ENCODE measurements around the gene OR13C4. TPM values are rescaled to one million over a fixed set of nuclear protein-coding genes. Genes with fewer than 3 reads are reported as not detected.
"Not testable (repeated sequence)": the region's sequence is repeated elsewhere in the genome, so short reads cannot be mapped to it uniquely, and the experiment has no call there.

The OR13C4 gene
- not detected in 2 replicates for total RNA-seq (2014; rRNA removed; shearing (Covaris generic); ENCODE audit: low replicate concordance)

DNA sequence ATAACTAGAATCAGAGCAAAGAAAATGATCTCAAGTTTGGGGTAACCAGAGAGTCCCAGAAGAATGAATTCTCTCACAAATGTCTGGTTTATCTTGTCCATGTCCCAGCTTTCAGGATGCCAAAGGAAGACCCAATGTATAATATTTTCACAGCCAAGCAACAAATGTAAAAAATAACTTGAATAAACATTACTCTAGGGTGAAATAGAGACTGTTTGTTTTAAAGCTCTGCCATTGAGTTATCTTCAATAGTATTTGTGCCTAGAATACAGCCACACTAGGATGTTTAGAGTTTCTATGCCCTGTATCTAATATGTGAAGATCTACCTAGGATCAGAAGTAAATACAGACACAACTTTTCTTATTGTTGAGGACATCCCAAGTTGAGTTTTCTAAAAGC is at the start of gene OR13C4:
OR13C4 (minus strand) TSS at position 101 of the 400 bp plus-strand sequence; CDS start at position 101, 0 bp downstream.
- in situ Hi-C loops (cut with HindIII; ENCODE audit: low pct_unique_long_range_greater_than_20kb, low sequenced_read_pairs): no loop called here
- no peak for DNase-seq (ENCODE audit: low read depth)

DNA sequence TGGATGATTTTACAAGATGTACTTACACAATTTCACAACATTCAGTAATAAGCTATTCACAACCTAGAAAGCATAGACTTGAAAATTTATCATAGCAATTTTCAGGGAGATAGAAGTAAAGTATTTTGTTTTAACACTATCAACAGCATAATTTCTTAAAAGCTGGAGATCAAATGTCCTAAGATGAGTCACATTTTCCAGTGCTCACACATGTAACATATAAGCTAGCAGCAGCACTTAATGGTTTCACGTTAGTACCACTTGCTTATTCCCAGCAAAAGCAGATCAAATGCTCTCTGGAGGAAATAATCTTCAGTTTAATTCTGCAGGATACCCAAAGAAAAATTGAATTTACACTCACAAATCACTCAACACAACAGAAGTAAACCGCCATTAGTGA is 48.4 kb upstream of the OR13C4 start:
- in situ Hi-C loops (cut with HindIII; ENCODE audit: low pct_unique_long_range_greater_than_20kb, low sequenced_read_pairs): no loop called here
- no peak for DNase-seq (ENCODE audit: low read depth)

DNA sequence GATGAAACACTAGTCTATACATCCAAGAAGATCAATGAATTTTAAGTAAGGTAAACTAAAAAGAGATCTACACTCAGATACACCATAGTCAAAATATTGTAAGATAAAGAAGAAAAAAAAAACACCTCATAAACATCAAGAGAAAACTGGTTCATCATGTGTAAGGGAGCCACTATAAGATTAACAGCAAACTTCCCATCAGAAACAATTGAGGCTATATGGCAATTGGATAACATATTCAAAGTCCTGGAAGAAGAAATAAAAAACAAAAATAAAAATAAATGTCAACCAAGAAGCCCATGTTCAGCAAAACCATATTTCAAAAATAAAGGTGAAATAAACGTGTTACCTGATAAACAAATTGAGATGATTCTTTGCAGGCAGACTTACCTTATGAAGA is 45.6 kb upstream of the OR13C4 start:
- in situ Hi-C loops (cut with HindIII; ENCODE audit: low pct_unique_long_range_greater_than_20kb, low sequenced_read_pairs): no loop called here
- no peak for DNase-seq (ENCODE audit: low read depth)

DNA sequence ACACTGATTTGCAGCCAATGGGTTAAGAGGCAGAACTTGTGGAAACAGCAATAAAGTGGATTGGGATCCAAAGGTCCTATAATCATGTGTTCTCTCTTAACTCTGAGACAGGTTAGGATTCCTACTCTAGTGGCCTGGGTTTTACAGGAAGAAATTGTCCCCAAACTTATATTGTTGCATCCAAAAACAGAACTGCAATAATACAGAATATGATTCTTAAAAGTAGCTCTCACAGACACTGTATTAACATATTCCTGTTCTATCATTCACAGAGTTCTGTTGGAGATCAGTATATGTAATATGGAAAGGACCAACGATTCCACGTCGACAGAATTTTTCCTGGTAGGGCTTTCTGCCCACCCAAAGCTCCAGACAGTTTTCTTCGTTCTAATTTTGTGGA is 41.9 kb upstream of the OR13C4 start, which contains the start of gene OR13C8:
OR13C8 (plus strand) TSS at position 301 of the 400 bp plus-strand sequence; CDS start at position 301, 0 bp downstream.
- DNase-seq (ENCODE audit: low read depth): no peak
- in situ Hi-C loops (cut with HindIII; ENCODE audit: low pct_unique_long_range_greater_than_20kb, low sequenced_read_pairs): no loop called here

DNA sequence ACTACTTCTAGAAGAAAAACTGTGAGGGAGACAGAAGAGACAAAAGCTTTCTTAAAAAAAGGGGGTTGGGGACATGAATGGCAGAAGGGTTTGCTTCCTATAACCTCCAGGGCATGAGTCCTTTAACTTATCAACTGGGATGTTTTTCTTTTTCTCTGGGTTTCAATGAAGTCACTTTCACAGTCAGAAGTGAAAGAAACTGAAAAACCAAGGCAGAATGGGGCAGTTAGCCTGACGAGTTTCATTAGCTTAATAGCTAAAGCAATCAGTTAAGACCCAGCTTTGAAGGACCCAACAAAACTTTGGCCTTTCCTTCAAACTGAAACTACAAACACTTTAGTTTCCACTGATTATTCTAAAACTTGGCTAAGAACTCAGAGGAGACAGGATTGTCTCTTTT is 37.3 kb upstream of the OR13C4 start:
- DNase-seq (ENCODE audit: low read depth): no peak
- in situ Hi-C loops (cut with HindIII; ENCODE audit: low pct_unique_long_range_greater_than_20kb, low sequenced_read_pairs): no loop called here

DNA sequence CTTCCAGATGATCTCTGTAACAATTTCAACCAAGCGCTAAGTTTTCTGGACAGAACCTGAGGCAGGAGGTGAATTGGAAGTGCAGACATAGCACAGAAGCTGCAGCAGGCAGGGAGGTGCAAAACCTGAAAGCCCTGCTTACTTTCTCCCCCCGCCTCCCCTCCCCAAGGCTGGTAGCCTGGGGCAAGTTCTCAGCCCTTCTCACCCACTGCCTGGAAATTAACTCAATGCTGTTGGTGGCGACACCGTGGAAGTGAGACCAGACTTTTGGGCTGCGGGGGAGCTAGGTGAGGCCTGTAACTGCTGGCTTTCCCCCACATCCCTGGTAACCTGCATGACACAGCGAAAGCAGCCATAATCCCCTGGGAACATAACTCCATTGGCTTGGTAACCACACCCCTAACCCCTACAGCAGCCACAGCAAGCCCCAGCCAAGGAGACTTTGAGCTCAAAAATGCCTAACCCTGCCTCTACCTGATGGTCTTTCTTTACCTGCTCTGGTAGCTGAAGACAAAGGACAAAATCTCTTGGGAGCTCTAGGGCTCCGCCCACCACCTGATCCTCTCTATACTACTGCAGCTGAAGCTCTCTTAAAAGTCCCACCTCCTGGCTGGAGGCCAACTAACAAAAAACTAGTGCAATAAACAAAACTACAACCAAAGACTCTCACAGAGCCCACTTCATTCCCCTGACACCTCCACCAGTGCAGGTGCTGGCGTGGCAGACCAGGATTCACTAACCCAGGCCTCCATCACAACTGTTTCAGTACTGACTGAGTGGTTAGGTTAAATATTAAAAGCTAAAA is 30.0 kb upstream of the OR13C4 start:
- in situ Hi-C loops (cut with HindIII; ENCODE audit: low pct_unique_long_range_greater_than_20kb, low sequenced_read_pairs): no loop called here
- DNase-seq (ENCODE audit: low read depth): no peak

DNA sequence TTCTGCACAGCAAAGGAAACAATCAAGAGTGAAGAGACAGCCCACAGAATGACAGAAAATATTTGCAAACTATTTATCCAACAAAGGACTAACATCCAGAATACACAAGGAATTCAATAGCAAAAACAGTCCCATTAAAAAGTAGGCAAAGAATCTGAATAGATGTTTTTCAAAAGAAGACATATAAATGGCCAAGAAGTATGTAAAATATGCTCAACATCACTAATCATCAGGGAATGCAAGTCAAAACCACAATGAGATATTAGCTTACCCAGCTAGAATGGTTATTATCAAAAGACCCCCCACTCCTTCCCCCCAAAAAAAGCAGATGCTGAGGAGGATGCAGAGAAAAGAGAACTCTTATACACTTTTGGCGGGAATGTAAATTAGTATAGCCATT is 28.5 kb upstream of the OR13C4 start:
- in situ Hi-C loops (cut with HindIII; ENCODE audit: low pct_unique_long_range_greater_than_20kb, low sequenced_read_pairs): no loop called here
- no peak for DNase-seq (ENCODE audit: low read depth)

DNA sequence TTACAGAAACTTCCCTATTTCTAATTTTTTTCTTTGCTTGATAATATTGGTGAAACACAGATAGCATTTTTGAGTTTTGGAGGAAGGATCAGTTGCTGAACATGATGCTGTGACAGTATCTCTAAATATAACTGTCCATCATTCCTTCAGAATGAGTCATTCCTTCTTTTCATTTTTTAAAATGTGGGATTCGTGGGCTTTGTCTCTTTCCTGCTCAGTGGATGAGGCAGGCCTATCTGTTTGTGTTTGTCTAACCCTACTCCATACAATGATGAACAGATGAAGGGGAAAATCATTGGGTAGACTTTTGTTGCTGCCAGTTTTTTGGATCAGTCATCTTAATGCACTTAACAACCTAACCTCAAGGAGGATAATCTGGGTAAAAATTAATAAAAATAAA is 26.3 kb upstream of the OR13C4 start:
- in situ Hi-C loops (cut with HindIII; ENCODE audit: low pct_unique_long_range_greater_than_20kb, low sequenced_read_pairs): no loop called here
- DNase-seq (ENCODE audit: low read depth): no peak

DNA sequence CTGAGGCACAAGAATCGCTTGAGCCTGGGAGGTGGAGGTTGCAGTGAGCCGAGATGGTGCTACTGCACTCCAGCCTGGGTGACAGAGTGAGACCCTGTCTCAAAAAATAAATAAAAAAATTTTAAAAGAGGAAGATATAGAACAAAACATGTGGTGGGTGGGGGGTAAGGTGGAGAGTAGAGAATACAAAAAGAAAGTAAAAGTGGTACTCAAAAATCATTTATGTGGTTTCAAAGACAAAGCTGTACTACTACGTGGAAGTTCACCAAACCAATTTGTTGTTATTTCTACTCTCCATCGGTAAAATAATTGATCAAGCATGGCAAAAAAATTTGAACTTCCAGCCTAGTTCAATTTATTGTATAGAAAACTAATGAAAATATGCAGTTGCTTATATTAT is 17.6 kb upstream of the OR13C4 start:
- in situ Hi-C loops (cut with HindIII; ENCODE audit: low pct_unique_long_range_greater_than_20kb, low sequenced_read_pairs): no loop called here
- no peak for DNase-seq (ENCODE audit: low read depth)

DNA sequence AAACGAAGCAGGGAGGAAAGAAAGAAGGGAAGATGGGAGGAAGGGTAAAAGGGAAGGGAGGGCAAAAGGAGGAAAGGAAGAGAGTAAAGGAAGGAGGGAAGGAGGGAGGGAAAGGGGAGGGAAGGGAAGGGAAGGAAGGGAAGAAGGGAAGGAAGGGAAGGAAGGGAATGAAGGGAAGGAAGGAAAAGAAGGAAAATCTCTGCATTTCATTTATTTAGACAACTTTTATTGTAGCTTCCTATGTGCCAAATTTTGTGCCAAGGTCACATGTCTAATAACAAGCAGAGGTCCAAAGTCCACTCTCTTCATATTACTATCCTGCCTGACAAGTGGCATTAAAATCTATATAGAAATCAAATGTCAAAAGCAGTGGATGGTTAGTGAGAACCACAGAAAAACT is 12.3 kb upstream of the OR13C4 start:
- DNase-seq (ENCODE audit: low read depth): no peak
- in situ Hi-C loops (cut with HindIII; ENCODE audit: low pct_unique_long_range_greater_than_20kb, low sequenced_read_pairs): no loop called here

DNA sequence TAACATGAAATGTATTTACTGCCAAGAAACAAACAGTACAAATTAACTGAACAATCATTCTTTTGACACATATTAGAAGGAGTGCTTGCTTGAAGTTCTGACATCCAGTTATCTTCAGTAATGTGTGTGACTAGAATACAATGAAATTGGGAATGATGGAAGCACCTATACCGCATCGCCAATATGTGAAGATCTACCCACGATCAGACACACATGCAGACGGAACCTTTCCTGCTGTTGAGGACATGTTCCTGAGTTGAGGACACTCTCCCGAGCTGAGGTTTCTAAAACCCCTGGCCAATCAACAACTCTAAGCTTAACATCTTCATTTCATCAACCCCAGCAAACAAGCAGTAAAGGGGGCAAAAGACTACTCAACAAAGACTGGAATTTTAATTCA is 9.7 kb upstream of the OR13C4 start, which contains the start of gene OR13C3:
OR13C3 (minus strand) TSS at position 101 of the 400 bp plus-strand sequence. CDS start 133 bp downstream, outside the sequence.
- no peak for DNase-seq (ENCODE audit: low read depth)
- in situ Hi-C loops (cut with HindIII; ENCODE audit: low pct_unique_long_range_greater_than_20kb, low sequenced_read_pairs): no loop called here

DNA sequence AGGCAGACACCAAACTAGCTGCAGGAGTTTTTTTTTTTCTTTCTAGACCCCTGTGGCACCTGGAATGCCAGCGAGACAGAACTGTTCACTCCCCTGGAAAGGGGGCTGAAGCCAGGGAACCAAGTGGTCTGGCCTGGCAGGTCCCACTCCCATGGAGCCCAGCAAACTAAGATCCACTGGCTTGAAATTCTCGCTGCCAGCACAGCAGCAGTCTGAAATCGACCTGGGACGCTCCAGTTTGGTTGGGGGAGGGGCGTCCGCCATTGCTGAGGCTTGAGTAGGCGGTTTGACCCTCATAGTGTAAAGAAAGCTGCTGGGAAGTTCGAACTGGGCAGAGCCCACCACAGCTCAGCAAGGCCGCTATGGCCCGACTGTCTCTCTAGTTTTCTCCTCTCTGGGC is 6.8 kb downstream of the OR13C4 start:
- in situ Hi-C loops (cut with HindIII; ENCODE audit: low pct_unique_long_range_greater_than_20kb, low sequenced_read_pairs); DNase-seq (ENCODE audit: low read depth): not testable (repeated sequence)

DNA sequence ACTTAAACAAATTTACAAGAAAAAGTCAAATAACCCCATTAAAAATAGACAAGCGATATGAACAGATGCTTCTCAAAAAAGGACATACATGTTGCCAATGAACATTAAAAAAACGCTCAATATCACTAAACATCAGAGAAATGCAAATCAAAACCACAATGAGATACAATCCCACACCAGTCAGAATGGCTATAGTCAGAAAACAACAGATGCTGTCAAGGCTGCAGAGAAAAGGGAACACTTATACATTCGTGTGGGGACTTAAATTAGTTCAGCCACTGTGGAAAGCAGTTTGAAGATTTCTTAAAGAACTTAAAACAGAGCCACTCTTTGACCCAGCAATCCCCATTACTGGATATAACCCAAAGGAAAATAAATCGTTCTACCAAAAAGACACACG is 12.1 kb downstream of the OR13C4 start:
- in situ Hi-C loops (cut with HindIII; ENCODE audit: low pct_unique_long_range_greater_than_20kb, low sequenced_read_pairs): no loop called here

DNA sequence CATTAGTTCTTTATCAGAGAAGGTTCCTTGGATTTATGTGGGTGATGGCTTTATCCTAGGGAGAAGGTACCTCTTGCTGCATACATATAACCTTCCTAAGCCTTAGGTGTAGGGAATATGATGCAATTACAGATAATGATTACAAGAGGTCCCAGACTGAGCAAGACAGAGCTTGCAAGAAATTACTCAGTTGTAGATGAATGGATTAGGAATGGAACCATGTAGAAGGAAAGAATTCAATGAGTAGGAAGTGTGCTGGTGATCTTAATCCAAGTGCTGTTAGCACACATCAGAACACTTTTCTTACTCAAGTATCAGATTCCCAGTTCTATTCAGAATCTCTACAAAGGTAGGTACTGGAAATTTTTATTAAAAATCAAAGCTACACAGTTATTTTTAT is 20.4 kb downstream of the OR13C4 start:
- no peak for DNase-seq (ENCODE audit: low read depth)
- in situ Hi-C loops (cut with HindIII; ENCODE audit: low pct_unique_long_range_greater_than_20kb, low sequenced_read_pairs): no loop called here

More for the DNA sequence above, 12.1 kb downstream of the OR13C4 start:
- no peak for DNase-seq (ENCODE audit: low read depth)

DNA sequence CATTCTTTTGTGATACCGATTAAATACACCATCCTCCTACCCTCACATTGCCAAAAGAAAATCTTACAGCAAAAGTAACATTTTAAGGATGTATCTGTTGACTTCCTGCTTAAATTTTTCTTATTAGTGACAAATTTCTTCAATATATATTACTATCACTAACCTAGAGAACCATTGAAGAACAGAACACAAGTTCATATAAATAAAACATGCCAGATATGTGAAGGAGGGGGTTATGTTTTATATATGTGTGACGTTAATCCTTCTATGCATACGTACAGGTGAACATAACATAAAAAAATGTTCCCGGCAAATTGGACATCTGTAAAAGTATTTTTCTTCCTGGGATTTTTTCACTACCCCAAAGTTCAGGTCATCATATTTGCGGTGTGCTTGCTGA is 23.0 kb downstream of the OR13C4 start, which contains the start of gene OR13F1:
OR13F1 (plus strand) TSS at position 301 of the 400 bp plus-strand sequence; CDS start at position 301, 0 bp downstream.
- in situ Hi-C loops (cut with HindIII; ENCODE audit: low pct_unique_long_range_greater_than_20kb, low sequenced_read_pairs): no loop called here
- DNase-seq (ENCODE audit: low read depth): no peak

DNA sequence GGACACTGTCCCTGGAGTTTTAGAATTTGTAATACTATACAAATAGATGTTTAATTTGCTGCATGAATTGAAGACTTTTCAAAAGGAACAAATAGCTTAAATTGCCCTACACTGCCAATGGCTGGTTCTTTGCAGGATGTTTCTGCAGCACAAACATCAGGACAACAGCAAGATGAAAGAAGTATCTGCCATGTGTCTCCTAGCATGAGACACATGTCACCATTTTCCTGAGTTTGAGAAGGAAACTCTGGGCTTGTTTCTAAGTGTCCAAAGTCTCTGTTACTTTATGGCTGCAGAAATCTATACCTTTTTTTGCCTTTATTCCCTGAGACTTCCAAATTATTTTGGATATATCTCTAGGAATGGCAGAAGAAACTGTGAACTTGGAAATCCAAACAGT is 23.6 kb downstream of the OR13C4 start:
- in situ Hi-C loops (cut with HindIII; ENCODE audit: low pct_unique_long_range_greater_than_20kb, low sequenced_read_pairs): no loop called here
- DNase-seq (ENCODE audit: low read depth): no peak

DNA sequence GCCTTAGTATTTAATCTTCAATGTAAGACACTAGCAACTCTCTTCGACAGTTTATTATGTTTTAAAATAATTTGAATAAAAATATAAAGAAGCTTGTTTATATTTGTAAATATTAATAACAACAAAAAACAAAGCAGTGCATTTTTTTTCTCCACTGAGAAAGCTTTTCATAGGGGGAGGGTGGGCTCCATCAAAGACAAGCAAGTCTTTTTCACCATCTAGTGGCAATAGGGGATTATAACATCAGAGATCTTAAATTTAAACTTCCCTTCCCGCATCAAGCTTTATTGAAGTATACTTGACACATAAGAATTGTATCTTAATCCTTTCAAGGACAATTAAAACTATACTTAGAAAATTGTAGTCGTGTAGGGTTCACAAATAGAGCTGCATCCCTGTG is 32.2 kb downstream of the OR13C4 start:
- DNase-seq (ENCODE audit: low read depth): no peak
- in situ Hi-C loops (cut with HindIII; ENCODE audit: low pct_unique_long_range_greater_than_20kb, low sequenced_read_pairs): no loop called here

DNA sequence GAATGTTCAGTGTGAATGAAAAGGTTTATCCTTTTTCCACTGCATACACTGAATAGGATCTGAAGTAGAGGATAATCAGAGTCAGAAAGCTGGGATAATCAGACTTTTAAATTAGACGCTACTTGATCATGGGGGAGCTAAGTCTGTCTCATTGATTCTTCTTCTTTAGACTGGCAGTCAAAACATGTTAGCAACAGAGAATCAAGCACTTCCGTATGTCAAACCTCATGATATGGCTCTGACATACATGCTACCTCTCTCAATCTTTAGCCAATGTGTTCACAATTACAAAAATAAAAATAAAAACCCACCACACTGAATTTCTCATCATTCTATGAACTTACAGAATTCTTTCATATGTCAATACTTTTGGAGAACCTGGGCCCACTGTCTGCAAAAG is 42.0 kb downstream of the OR13C4 start:
- in situ Hi-C loops (cut with HindIII; ENCODE audit: low pct_unique_long_range_greater_than_20kb, low sequenced_read_pairs): no loop called here
- no peak for DNase-seq (ENCODE audit: low read depth)

DNA sequence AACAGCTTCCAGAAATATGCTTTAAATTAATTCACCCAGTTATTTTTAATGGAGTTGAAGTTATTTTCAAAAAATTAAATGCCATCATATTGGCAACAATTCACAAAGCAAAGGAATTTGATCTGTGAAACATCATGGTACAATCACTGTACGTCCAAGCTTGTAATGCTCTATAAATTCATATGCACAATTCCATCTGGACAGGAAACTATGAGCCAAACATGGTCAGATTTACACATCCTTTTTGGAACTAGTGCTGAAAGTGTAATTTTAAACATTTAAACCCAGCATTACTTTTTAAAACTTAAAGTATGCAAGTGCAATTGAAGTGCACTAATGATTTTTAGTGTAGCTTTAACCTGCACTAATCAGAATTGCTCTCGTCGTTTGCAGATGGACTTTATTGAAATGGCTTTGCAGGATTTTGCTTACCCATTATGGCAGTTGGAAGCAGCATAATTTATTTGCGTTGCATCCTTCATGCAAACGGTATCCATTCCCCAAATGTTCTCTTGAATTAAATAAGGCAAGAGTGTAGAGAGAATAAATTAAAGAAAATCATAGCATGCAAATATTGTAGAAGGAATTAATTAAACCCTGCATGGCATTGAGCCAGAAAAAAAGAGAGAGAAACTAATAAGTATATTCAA is 44.0 kb downstream of the OR13C4 start:
- DNase-seq (ENCODE audit: low read depth): no peak
- in situ Hi-C loops (cut with HindIII; ENCODE audit: low pct_unique_long_range_greater_than_20kb, low sequenced_read_pairs): no loop called here

Measured in Caki2 (cell line).